ENCODE measurements around the gene KCTD10. TPM values are rescaled to one million over a fixed set of nuclear protein-coding genes. Genes with fewer than 3 reads are reported as not detected.
"Not testable (repeated sequence)": the region's sequence is repeated elsewhere in the genome, so short reads cannot be mapped to it uniquely, and the experiment has no call there.

The KCTD10 gene
- total RNA-seq, 2 donors from 2014 or later: 34.4 to 55.9 TPM

GRCh38 chr12:109421355-109422087 is 55.6 kb downstream of the KCTD10 start:
- Histone ChIP-seq H3K27ac (no peak overlapping the region), H3K4me1 (no peaks in the 10 kb centered on the region), H3K9me3 (no peaks in the 10 kb centered on the region), H3K27me3 (no peaks in the 10 kb centered on the region), H3K4me3 (no peak overlapping the region), H3K36me3 (no peaks in the 10 kb centered on the region)
- no peak for DNase-seq (ENCODE audit: low spot score)
- TF ChIP-seq, protein P1, sequence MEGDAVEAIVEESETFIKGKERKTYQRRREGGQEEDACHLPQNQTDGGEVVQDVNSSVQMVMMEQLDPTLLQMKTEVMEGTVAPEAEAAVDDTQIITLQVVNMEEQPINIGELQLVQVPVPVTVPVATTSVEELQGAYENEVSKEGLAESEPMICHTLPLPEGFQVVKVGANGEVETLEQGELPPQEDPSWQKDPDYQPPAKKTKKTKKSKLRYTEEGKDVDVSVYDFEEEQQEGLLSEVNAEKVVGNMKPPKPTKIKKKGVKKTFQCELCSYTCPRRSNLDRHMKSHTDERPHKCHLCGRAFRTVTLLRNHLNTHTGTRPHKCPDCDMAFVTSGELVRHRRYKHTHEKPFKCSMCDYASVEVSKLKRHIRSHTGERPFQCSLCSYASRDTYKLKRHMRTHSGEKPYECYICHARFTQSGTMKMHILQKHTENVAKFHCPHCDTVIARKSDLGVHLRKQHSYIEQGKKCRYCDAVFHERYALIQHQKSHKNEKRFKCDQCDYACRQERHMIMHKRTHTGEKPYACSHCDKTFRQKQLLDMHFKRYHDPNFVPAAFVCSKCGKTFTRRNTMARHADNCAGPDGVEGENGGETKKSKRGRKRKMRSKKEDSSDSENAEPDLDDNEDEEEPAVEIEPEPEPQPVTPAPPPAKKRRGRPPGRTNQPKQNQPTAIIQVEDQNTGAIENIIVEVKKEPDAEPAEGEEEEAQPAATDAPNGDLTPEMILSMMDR (IDR thresholded peaks at IDR 0.05): no peak

DNA sequence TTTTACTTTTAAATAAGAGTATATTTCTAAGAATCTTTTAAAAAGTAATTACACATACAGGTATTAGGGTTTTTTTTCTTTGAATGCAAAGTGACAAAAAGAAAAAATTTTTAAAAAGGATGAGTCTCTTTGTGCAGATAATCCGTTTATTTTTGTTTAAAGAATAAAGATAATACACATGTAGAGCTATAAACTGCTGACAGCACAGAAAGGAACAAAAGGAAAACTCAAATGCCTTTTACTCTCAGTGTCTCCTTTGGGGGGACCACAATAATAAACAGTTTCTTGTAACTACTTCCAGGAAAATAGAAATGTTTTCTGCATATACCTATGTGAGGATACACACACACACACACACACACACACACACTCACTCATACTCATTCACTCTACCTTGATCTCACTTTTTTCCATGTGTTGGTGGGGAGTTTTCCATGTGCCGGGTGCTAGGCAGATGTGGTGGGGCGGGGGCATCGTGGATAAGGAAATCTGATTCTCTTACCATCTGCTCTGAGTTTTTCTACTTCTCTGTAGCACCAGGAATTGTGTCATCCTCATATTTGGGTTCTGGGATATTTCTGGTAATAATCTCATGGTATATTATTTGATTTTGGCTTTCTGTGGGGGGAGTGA is 58.1 kb downstream of the KCTD10 start:
- Histone ChIP-seq H3K36me3 (no peaks in the 10 kb centered on the region), H3K9me3 (no peaks in the 10 kb centered on the region), H3K4me3 (no peak overlapping the region), H3K27ac (no peak overlapping the region), H3K4me1 (no peaks in the 10 kb centered on the region), H3K27me3 (no peaks in the 10 kb centered on the region)
- TF ChIP-seq, protein P1 (IDR thresholded peaks at IDR 0.05): no peak
- DNase-seq (ENCODE audit: low spot score): no peak

GRCh38 chr12:109406147-109406546 is 71.0 kb downstream of the KCTD10 start:
- not testable (repeated sequence) for DNase-seq (ENCODE audit: low spot score); H3K9me3 ChIP-seq; H3K27me3 ChIP-seq; H3K4me3 ChIP-seq; H3K36me3 ChIP-seq; H3K4me1 ChIP-seq; H3K27ac ChIP-seq

GRCh38 chr12:109404841-109405240 is 72.3 kb downstream of the KCTD10 start:
- not testable (repeated sequence) for H3K4me1 ChIP-seq; H3K9me3 ChIP-seq; DNase-seq (ENCODE audit: low spot score); H3K4me3 ChIP-seq; H3K27me3 ChIP-seq; H3K27ac ChIP-seq; H3K36me3 ChIP-seq

Other genes with a start within 250 kb of the KCTD10 start
- not detected for gene FOXN4, start 168.0 kb downstream of the KCTD10 start, total RNA-seq
- gene MYO1H, start 129.4 kb downstream of the KCTD10 start, total RNA-seq: under 1 TPM; 0.16 to 0.63 TPM
- gene UBE3B, start 334 bp upstream of the KCTD10 start, total RNA-seq: 10 to 100 TPM; 41.7 to 71.8 TPM
- gene MMAB, start 96.2 kb upstream of the KCTD10 start, total RNA-seq: 10 to 100 TPM; 30.3 to 53.1 TPM
- 1 to 10 TPM; 5.5 to 7.5 TPM for gene MVK, start 96.5 kb upstream of the KCTD10 start, total RNA-seq
- gene FAM222A, start 236.5 kb upstream of the KCTD10 start, total RNA-seq: 10 to 100 TPM; 23.6 to 32.4 TPM

All from right atrium auricular region (tissue), 2 donors.